ENCODE results near the gene SPATA6L.

- no peak for TF ChIP-seq CTCF (IDR thresholded peaks at IDR 0.05)
- no peak for TF ChIP-seq POLR2A (IDR thresholded peaks at IDR 0.05)
These were observed 77.6 kb downstream of the SPATA6L start for GRCh38 chr9:4588721-4589120.
